Measurements from ENCODE around the gene BICD2. TPM values are rescaled to one million over a fixed set of nuclear protein-coding genes. Genes with fewer than 3 reads are reported as not detected.

The BICD2 gene
- total RNA-seq, 6 donors from 2014 or later: 33.8 to 50.1 (median 45.1) TPM

GRCh38 chr9:92795000-92795399, 30.4 kb upstream of the BICD2 start:
- Histone ChIP-seq H3K36me3 (no peaks in the 10 kb centered on the region), H3K4me1 (peaks cover 0 to 6% (median 3%) of the 10 kb centered on the region in 4 donors), H3K27ac (no peak overlapping the region), H3K9me3 (no peaks in the 10 kb centered on the region), H3K4me3 (no peak overlapping the region), H3K27me3 (no peaks in the 10 kb centered on the region)
- WGBS, 2 donors: 89 to 93% methylated on average over 4 of the region's 4 CpGs
- DNase-seq (no peak), ATAC-seq (ENCODE audit: low FRiP score in 2 of 2) (no peak)
- no peak for TF ChIP-seq EP300 (IDR thresholded peaks at IDR 0.05)
- TF ChIP-seq, protein P1, sequence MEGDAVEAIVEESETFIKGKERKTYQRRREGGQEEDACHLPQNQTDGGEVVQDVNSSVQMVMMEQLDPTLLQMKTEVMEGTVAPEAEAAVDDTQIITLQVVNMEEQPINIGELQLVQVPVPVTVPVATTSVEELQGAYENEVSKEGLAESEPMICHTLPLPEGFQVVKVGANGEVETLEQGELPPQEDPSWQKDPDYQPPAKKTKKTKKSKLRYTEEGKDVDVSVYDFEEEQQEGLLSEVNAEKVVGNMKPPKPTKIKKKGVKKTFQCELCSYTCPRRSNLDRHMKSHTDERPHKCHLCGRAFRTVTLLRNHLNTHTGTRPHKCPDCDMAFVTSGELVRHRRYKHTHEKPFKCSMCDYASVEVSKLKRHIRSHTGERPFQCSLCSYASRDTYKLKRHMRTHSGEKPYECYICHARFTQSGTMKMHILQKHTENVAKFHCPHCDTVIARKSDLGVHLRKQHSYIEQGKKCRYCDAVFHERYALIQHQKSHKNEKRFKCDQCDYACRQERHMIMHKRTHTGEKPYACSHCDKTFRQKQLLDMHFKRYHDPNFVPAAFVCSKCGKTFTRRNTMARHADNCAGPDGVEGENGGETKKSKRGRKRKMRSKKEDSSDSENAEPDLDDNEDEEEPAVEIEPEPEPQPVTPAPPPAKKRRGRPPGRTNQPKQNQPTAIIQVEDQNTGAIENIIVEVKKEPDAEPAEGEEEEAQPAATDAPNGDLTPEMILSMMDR (IDR thresholded peaks at IDR 0.05): no peak
- TF ChIP-seq POLR2AphosphoS5 (IDR thresholded peaks at IDR 0.05): no peak
- TF ChIP-seq POLR2A (IDR thresholded peaks at IDR 0.05): no peak

DNA sequence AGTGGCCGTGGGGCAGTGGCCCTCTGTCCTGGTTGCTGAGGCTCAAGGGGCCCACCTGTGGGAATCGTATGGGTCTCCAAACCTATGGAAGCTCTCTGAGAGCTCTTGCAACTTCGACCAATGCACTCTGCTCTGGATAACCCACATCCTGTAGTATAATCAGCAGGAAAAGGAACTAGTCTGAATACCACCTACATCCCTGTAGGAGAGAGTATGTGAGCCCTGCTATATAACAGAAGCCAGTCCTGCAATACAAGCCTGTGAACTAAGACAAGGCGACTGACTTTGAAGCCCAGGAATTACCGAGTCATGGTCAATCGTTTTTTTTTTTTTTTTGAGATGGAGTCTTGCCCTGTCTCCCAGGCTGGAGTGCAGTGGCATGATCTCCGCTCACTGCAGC, 29.8 kb upstream of the BICD2 start:
- ATAC-seq (ENCODE audit: low FRiP score in 2 of 2): no peak
- H3K4me1 ChIP-seq: peaks cover 0 to 6% (median 3%) of the 10 kb centered on the region in 4 donors
- no peak overlapping the region for H3K4me3 ChIP-seq
- DNase-seq: no peak
- H3K36me3 ChIP-seq: no peaks in the 10 kb centered on the region
- no peaks in the 10 kb centered on the region for H3K9me3 ChIP-seq
- no peak overlapping the region for H3K27ac ChIP-seq
- WGBS, 2 donors: 58 to 67% methylated on average over 5 to 7 of the region's 7 CpGs
- TF ChIP-seq POLR2A (IDR thresholded peaks at IDR 0.05) (no peak), POLR2AphosphoS5 (IDR thresholded peaks at IDR 0.05) (no peak), EP300 (IDR thresholded peaks at IDR 0.05) (no peak)
- TF ChIP-seq, protein P1 (IDR thresholded peaks at IDR 0.05): no peak
- no peaks in the 10 kb centered on the region for H3K27me3 ChIP-seq

DNA sequence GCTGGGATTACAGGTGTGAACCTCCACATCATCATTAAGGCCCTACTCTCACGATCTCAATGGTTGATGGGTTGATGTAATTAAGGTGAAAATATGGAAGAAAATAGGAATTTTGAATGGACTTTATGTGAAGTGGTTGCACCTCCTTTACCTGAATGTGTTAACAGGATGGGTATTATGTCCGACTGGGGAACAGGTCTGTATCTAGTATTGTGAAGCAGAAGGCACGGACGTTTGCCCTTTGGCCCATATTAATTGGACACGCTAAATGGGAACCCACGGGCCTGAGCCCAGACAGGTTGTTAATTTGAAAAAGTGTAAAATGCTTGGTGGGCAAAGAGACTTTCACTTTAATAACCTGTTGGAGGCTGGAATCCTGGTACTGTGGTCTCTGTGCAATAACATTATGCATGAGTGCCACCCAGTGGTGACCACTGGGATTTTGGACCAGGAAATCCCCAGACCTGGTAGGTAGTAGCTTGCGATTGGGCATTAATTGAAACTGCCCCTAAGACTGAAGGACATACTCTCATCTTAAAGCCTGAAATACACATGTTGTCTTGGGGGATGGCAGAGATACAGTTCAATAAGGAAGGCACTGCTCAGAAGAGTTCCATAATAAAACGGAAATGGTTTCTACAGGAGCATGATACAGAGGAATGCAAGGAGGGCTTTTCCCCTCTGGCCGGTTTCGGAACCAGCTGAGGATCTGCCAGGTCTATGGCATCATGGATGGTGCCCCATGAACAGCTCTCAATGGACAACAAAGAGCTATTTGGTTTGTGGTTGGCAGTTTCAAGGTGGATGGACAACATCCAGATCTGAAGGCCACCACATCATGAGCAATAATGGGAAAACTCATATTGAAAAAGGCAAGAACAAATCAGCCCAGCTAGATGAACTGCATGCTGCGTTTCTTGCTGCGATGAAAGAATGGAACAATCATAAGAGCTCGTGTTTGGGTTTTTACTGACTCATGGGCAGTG, 26.2 kb upstream of the BICD2 start:
- DNase-seq (peak in 1 of 2 donors; percentile 78), ATAC-seq (ENCODE audit: low FRiP score in 2 of 2) (peak; percentile 86 to 95)
- Histone ChIP-seq H3K36me3 (no peaks in the 10 kb centered on the region), H3K4me1 (peaks cover 0 to 6% (median 3%) of the 10 kb centered on the region in 4 donors), H3K4me3 (no peak overlapping the region), H3K9me3 (peaks cover 0 to 6% (median 0%) of the 10 kb centered on the region in 4 donors), H3K27me3 (no peaks in the 10 kb centered on the region), H3K27ac (no peak overlapping the region)
- TF ChIP-seq POLR2AphosphoS5 (IDR thresholded peaks at IDR 0.05): no peak
- TF ChIP-seq, protein P1 (IDR thresholded peaks at IDR 0.05): peak; percentile 82 to 90 (median 88)
- 45 to 47% methylated on average over 13 of the region's 13 CpGs for WGBS, 2 donors

- H3K36me3 ChIP-seq: no peaks in the 10 kb centered on the region
- WGBS, 2 donors: 83 to 91% methylated on average over 1 of the region's 1 CpG
- H3K4me3 ChIP-seq: no peak overlapping the region
- DNase-seq: no peak
- H3K9me3 ChIP-seq: peaks cover 0 to 6% (median 0%) of the 10 kb centered on the region in 4 donors
- H3K27me3 ChIP-seq: no peaks in the 10 kb centered on the region
- no peak for ATAC-seq (ENCODE audit: low FRiP score in 2 of 2)
- TF ChIP-seq, protein P1 (IDR thresholded peaks at IDR 0.05): no peak
- TF ChIP-seq POLR2A (IDR thresholded peaks at IDR 0.05) (no peak), EP300 (IDR thresholded peaks at IDR 0.05) (no peak), POLR2AphosphoS5 (IDR thresholded peaks at IDR 0.05) (no peak)
- no peak overlapping the region for H3K27ac ChIP-seq
- peaks cover 0 to 6% (median 3%) of the 10 kb centered on the region in 4 donors for H3K4me1 ChIP-seq
These were observed 21.7 kb upstream of the BICD2 start for GRCh38 chr9:92786298-92786697.

All from upper lobe of left lung (tissue), 6 donors.